H1 (cell line): ENCODE data around the gene RPTOR. TPM values are rescaled to one million over a fixed set of nuclear protein-coding genes. Genes with fewer than 3 reads are reported as not detected.

Experiments
- CTCF ChIA-PET: fragments of 300-600 bp; sonication (Branson Sonifier 250); formaldehyde crosslinking; loops from one replicate; lab custom pipeline; 2021; ENCODE audit not compliant: partially characterized antibody; lab: Charles Lee
- POLR2A ChIA-PET: fragments of 300-600 bp; sonication (Branson Sonifier 250); formaldehyde crosslinking; loops from one replicate; lab custom pipeline; 2021; ENCODE audit warnings: inconsistent platforms; ENCODE audit not compliant: partially characterized antibody; lab: Charles Lee
- DNase-seq, 2 experiments: peaks; one replicate each; pipeline versions ENCODE4 v3.0.0 to v3.0.0-alpha.2; 2010 to 2022; ENCODE audit warnings: low spot score in 2 of 2, low read depth in 1 of 2, mixed read lengths in 1 of 2
- FAIRE-seq: peaks from 2 replicates; lab custom pipeline; 2011; peaks lifted over from hg19 to GRCh38; lab: Jason Lieb, UNC
- H2AFZ ChIP-seq: 2 replicates; pipeline ENCODE4 v1.8.1; 2012; ENCODE audit warnings: low read length, inconsistent platforms
- H2AK5ac ChIP-seq: 2 replicates; pipeline ENCODE4 v1.6.1; 2013; ENCODE audit warnings: low read depth, low read length
- H2BK120ac ChIP-seq: replicated peaks from 2 replicates; pipeline ENCODE3; 2013; ENCODE audit warnings: low read depth, low read length, inconsistent platforms
- H2BK12ac ChIP-seq: 2 replicates; pipeline ENCODE4 v1.6.1; 2013; ENCODE audit warnings: low read depth, low read length
- H2BK15ac ChIP-seq: 2 replicates; pipeline ENCODE4 v1.6.1; 2013; ENCODE audit warnings: low read length
- H2BK20ac ChIP-seq: 2 replicates; pipeline ENCODE4 v1.6.1; 2013; ENCODE audit warnings: low read length
- H2BK5ac ChIP-seq: 2 replicates; pipeline ENCODE4 v1.6.1; 2013; ENCODE audit warnings: low read depth, low read length
- H3K14ac ChIP-seq: 2 replicates; pipeline ENCODE4 v1.6.1; 2013; ENCODE audit warnings: inconsistent platforms; ENCODE audit not compliant: insufficient read length
- H3K18ac ChIP-seq: 2 replicates; pipeline ENCODE4 v1.6.1; 2013; ENCODE audit warnings: low read length; ENCODE audit errors: extremely low read depth
- H3K23ac ChIP-seq: 2 replicates; pipeline ENCODE4 v1.6.1; 2013; ENCODE audit warnings: inconsistent platforms; ENCODE audit not compliant: insufficient read length
- H3K23me2 ChIP-seq: 2 replicates; pipeline ENCODE4 v1.6.1; 2013; ENCODE audit warnings: low read depth, low read length
- H3K27ac ChIP-seq: 2 replicates; pipeline ENCODE4 v1.6.1; 2011; ENCODE audit warnings: low read depth, low read length, inconsistent platforms
- H3K27me3 ChIP-seq, 4 experiments: replicated peaks in 1 of 4; 1 replicate in 1 of 4; 2 replicates in 3 of 4; pipeline versions ENCODE4 v1.6.1 to v1.8.1; 2011 to 2013; ENCODE audit warnings: low read length in 3 of 4, mild to moderate bottlenecking in 3 of 4, inconsistent platforms in 2 of 4, mixed read lengths in 2 of 4, moderate library complexity in 1 of 4; ENCODE audit not compliant: control insufficient read depth in 3 of 4, insufficient read depth in 3 of 4; ENCODE audit errors: extremely low read depth in 1 of 4
- H3K36me3 ChIP-seq, 4 experiments: 2 replicates each; pipeline versions ENCODE4 v1.6.1 to v1.8.1; 2011 to 2013; ENCODE audit warnings: mild to moderate bottlenecking in 4 of 4, low read length in 3 of 4, moderate library complexity in 2 of 4, control low read depth in 1 of 4, inconsistent platforms in 1 of 4; ENCODE audit not compliant: insufficient read depth in 4 of 4, control insufficient read depth in 2 of 4
- H3K4ac ChIP-seq: replicated peaks from 2 replicates; pipeline ENCODE3; 2013; ENCODE audit warnings: low read length, low read depth, mixed read lengths, inconsistent platforms; ENCODE audit not compliant: insufficient read length
- H3K4me1 ChIP-seq, 4 experiments: replicated peaks in 1 of 4; 1 replicate in 1 of 4; 2 replicates in 3 of 4; pipeline versions ENCODE4 v1.6.1 to v1.8.1; 2011 to 2013; ENCODE audit warnings: low read length in 3 of 4, inconsistent platforms in 2 of 4, mixed read lengths in 1 of 4; ENCODE audit not compliant: insufficient read depth in 4 of 4, control insufficient read depth in 3 of 4
- H3K4me2 ChIP-seq, 2 experiments: 2 replicates each; pipeline versions ENCODE4 v1.6.1 to v1.8.1; 2011 to 2013; ENCODE audit warnings: low read depth in 2 of 2, low read length in 2 of 2, control low read depth in 1 of 2, inconsistent platforms in 1 of 2, mild to moderate bottlenecking in 1 of 2; ENCODE audit not compliant: insufficient read depth in 1 of 2
- H3K4me3 ChIP-seq, 4 experiments: fragments of 200-600, 300-600 bp in 1 of 4; sonication (generic), shearing (Covaris generic), sonication (Bioruptor Twin) in 1 of 4; 2 replicates each; pipeline versions ENCODE4 v1.5.1 to v1.8.1; 2011 to 2016; ENCODE audit warnings: low read length in 4 of 4, low read depth in 3 of 4, control low read depth in 2 of 4, inconsistent platforms in 2 of 4, mild to moderate bottlenecking in 2 of 4, mixed read lengths in 1 of 4, moderate library complexity in 1 of 4; ENCODE audit not compliant: insufficient read depth in 2 of 4; ENCODE audit errors: extremely low read depth in 1 of 4
- H3K56ac ChIP-seq: replicated peaks from 2 replicates; pipeline ENCODE3; 2013; ENCODE audit warnings: low read depth, mild to moderate bottlenecking, mixed read lengths, low read length, inconsistent platforms; ENCODE audit not compliant: insufficient read length
- H3K79me1 ChIP-seq: 2 replicates; pipeline ENCODE4 v1.6.1; 2013; ENCODE audit warnings: low read depth, low read length, control low read depth
- H3K79me2 ChIP-seq, 2 experiments: 2 replicates each; pipeline versions ENCODE4 v1.6.1 to v1.8.1; 2012 to 2013; ENCODE audit warnings: low read length in 2 of 2, mild to moderate bottlenecking in 2 of 2, inconsistent platforms in 1 of 2; ENCODE audit not compliant: insufficient read depth in 2 of 2, control insufficient read depth in 1 of 2
- H3K9ac ChIP-seq, 4 experiments: replicated peaks in 1 of 4; 1 replicate in 1 of 4; 2 replicates in 3 of 4; pipeline versions ENCODE4 v1.6.1 to v1.8.1; 2011 to 2013; ENCODE audit warnings: low read depth in 3 of 4, low read length in 3 of 4, control low read depth in 2 of 4, mild to moderate bottlenecking in 2 of 4, moderate library complexity in 2 of 4, inconsistent platforms in 1 of 4; ENCODE audit errors: extremely low read depth in 1 of 4
- H3K9me3 ChIP-seq, 2 experiments: 2 replicates each; pipeline versions ENCODE4 v1.6.1 to v1.8.1; 2012 to 2013; ENCODE audit warnings: mild to moderate bottlenecking in 2 of 2, moderate library complexity in 2 of 2, control low read depth in 1 of 2, inconsistent platforms in 1 of 2, low read depth in 1 of 2, low read length in 1 of 2, mixed read lengths in 1 of 2; ENCODE audit not compliant: insufficient read depth in 2 of 2
- H4K20me1 ChIP-seq, 2 experiments: replicated peaks in 1 of 2; 2 replicates each; pipeline versions ENCODE3 to v1.8.1; 2011 to 2013; ENCODE audit warnings: inconsistent platforms in 2 of 2, low read length in 2 of 2, mild to moderate bottlenecking in 1 of 2; ENCODE audit not compliant: insufficient read depth in 2 of 2, control insufficient read depth in 1 of 2
- H4K5ac ChIP-seq: 2 replicates; pipeline ENCODE4 v1.6.1; 2013; ENCODE audit warnings: low read length, low read depth, mixed read lengths, inconsistent platforms; ENCODE audit not compliant: insufficient read length
- H4K8ac ChIP-seq: 2 replicates; pipeline ENCODE4 v1.8.0; 2013; ENCODE audit warnings: mild to moderate bottlenecking, moderate library complexity, low read length, inconsistent platforms; ENCODE audit not compliant: insufficient read depth; ENCODE audit errors: extremely low read depth
- H4K91ac ChIP-seq: replicated peaks from 2 replicates; pipeline ENCODE3; 2013; ENCODE audit warnings: low read length, mixed read lengths, inconsistent platforms; ENCODE audit not compliant: insufficient read length
- CTCF ChIP-seq, 3 experiments: IDR thresholded peaks; 1 replicate in 2 of 3; 2 replicates in 1 of 3; pipeline versions ENCODE4 v1.5.1 to v1.6.1; 2011; ENCODE audit warnings: low read length in 3 of 3, mild to moderate bottlenecking in 3 of 3, inconsistent platforms in 2 of 3, low read depth in 1 of 3, moderate library complexity in 1 of 3; ENCODE audit not compliant: insufficient read depth in 1 of 3; ENCODE audit errors: control extremely low read depth in 1 of 3
- KDM5A ChIP-seq: fragments of 200-600 bp; IDR thresholded peaks from 2 replicates; pipeline ENCODE4 v1.7.1; 2012; ENCODE audit warnings: mild to moderate bottlenecking, low read length, inconsistent platforms, mixed read lengths
- WGBS, 2 experiments: shearing (Covaris generic) in 1 of 2; methylation state at CpG; one replicate each; pipeline versions ENCODE4 v1.1.6 to v1.1.7; 2013 to 2015; ENCODE audit warnings: low lambda C conversion rate in 2 of 2, mixed read lengths in 2 of 2, inconsistent platforms in 1 of 2, low coverage in 1 of 2, missing lambda C conversion rate in 1 of 2; ENCODE audit not compliant: insufficient replicate concordance in 2 of 2, insufficient coverage in 1 of 2, insufficient read length in 1 of 2; ENCODE audit errors: extremely low coverage in 1 of 2, missing lambda C conversion rate in 1 of 2; 5-methylcytosine and 5-hydroxymethylcytosine counted together
- polyA plus RNA-seq, 7 experiments: library from polyadenylated mRNA; depleted of rRNA in 3 of 7; stranded (reverse) in 5 of 7; unstranded in 2 of 7; fragments of >200 nt in 5 of 7; fragments of 200-250 nt in 2 of 7; gene quantifications; 1 replicate in 5 of 7; 2 replicates in 1 of 7; 4 replicates in 1 of 7; pipeline versions ENCODE4 v1.2.1 to v1.2.3, GENCODE V29; 2011 to 2013; ENCODE audit warnings: missing spikeins in 2 of 7, mixed read lengths in 2 of 7
- total RNA-seq: library from RNA; stranded (reverse); fragmentation: NEBNext Ultra II Directional; extraction: Animal tissue kit (Norgen Biotek cat#: 25700); gene quantifications from 2 replicates; pipeline ENCODE4 v1.2.1, GENCODE V29; 2021

RPTOR gene
- total and polyA plus RNA-seq, 2 of the 8 experiments (the other 6 are each of a cell fraction or from before 2014, with no cell fraction given): 6.9 to 28.7 TPM

GRCh38 chr17:80964859-80965580, 420.4 kb downstream of the RPTOR start:
- Histone ChIP-seq H3K14ac (no peak overlapping the region), H3K4me1 (peaks cover 0 to 3% (median 0%) of the 10 kb centered on the region in 4 experiments; a peak in 2 of 7 replicates), H4K5ac (no peak overlapping the region), H3K9ac (no peak overlapping the region), H3K36me3 (peaks cover 0 to 2% (median 0%) of the 10 kb centered on the region in 4 experiments; a peak in 1 of 8 replicates), H2BK120ac (no peak overlapping the region), H2BK20ac (no peak overlapping the region), H4K20me1 (peaks cover 0 to 6% of the 10 kb centered on the region in 2 experiments), H4K91ac (no peak overlapping the region), H3K27me3 (no peaks in the 10 kb centered on the region), H2BK12ac (no peak overlapping the region), H2BK5ac (no peak overlapping the region), H3K4me3 (no peak overlapping the region), H3K23ac (no peak overlapping the region), H2BK15ac (no peak overlapping the region), H3K4ac (no peak overlapping the region), H2AFZ (no peak overlapping the region), H3K4me2 (no peak overlapping the region), H2AK5ac (no peak overlapping the region), H3K79me2 (no peaks in the 10 kb centered on the region), H4K8ac (no peak overlapping the region; the same call in none of the 2 replicates), H3K79me1 (no peaks in the 10 kb centered on the region), H3K27ac (no peak overlapping the region), H3K9me3 (no peaks in the 10 kb centered on the region), H3K18ac (no peak overlapping the region), H3K56ac (no peak overlapping the region), H3K23me2 (no peaks in the 10 kb centered on the region)
- 87% methylated on average over 28 of the region's 36 CpGs; no CpG with 5 or more reads in 1 of the 2 experiments for WGBS, 2 experiments
- TF ChIP-seq KDM5A (no peak), CTCF (IDR thresholded peaks at IDR 0.05; ENCODE audit: control extremely low read depth in 1 of 3, insufficient read depth in 1 of 3, low read depth in 1 of 3, low read length in 3 of 3) (peak in 2 of 3 experiments; percentile 14; a peak in 2 of 4 replicates)
- DNase-seq (no peak), FAIRE-seq (no peak)
- ChIA-PET POLR2A (interaction anchor here (1.4 kb wide), 1 partner anchor 14 kb away, joined by 4 read pairs; no protein-coding TSS in a partner anchor), CTCF (interaction anchor here (0.6 to 3.3 kb wide), 12 partner anchors 9 to 179 kb away, joined by 3 to 13 read pairs (median 4); no protein-coding TSS in a partner anchor)
